ENCODE data around the gene TMEM82.
"Not testable (repeated sequence)": the region's sequence is repeated elsewhere in the genome, so short reads cannot be mapped to it uniquely, and the experiment has no call there.

TMEM82 gene

GRCh38 chr1:15742339-15742801, at the start of gene TMEM82:
TSS of gene TMEM82 (plus strand) at chr1:15742499. CDS start at chr1:15742560, 61 bp downstream.
- no peak for DNase-seq (ENCODE audit: low read depth)

GRCh38 chr1:15693371-15693770, 48.9 kb upstream of the TMEM82 start:
- DNase-seq (ENCODE audit: low read depth), result no peak

GRCh38 chr1:15696956-15697521, 45.3 kb upstream of the TMEM82 start:
- no peak for DNase-seq (ENCODE audit: low read depth)

GRCh38 chr1:15698201-15698600, 44.1 kb upstream of the TMEM82 start:
- no peak for DNase-seq (ENCODE audit: low read depth)

- DNase-seq (ENCODE audit: low read depth), result not testable (repeated sequence)
Measured at GRCh38 chr1:15699321-15699720, 43.0 kb upstream of the TMEM82 start.

- DNase-seq (ENCODE audit: low read depth), result no peak
Measured at GRCh38 chr1:15700508-15700907, 41.8 kb upstream of the TMEM82 start.

- no peak for DNase-seq (ENCODE audit: low read depth)
Measured at GRCh38 chr1:15701784-15702183, 40.5 kb upstream of the TMEM82 start.

GRCh38 chr1:15702722-15703550, 39.4 kb upstream of the TMEM82 start:
- DNase-seq (ENCODE audit: low read depth), result no peak

GRCh38 chr1:15703562-15703961, 38.7 kb upstream of the TMEM82 start:
- no peak for DNase-seq (ENCODE audit: low read depth)

- no peak for DNase-seq (ENCODE audit: low read depth)
Measured at GRCh38 chr1:15704526-15705183, 37.6 kb upstream of the TMEM82 start.

- no peak for DNase-seq (ENCODE audit: low read depth)
Measured at GRCh38 chr1:15705184-15705566, 37.1 kb upstream of the TMEM82 start.

GRCh38 chr1:15706751-15707150, 35.5 kb upstream of the TMEM82 start:
- no peak for DNase-seq (ENCODE audit: low read depth)

- no peak for DNase-seq (ENCODE audit: low read depth)
Measured at GRCh38 chr1:15707239-15707925, 34.9 kb upstream of the TMEM82 start.

- DNase-seq (ENCODE audit: low read depth), result no peak
Measured at GRCh38 chr1:15708486-15709137, 33.7 kb upstream of the TMEM82 start.

- no peak for DNase-seq (ENCODE audit: low read depth)
Measured at GRCh38 chr1:15709226-15709625, 33.1 kb upstream of the TMEM82 start.

- DNase-seq (ENCODE audit: low read depth), result no peak
Measured at GRCh38 chr1:15712168-15712567, 30.1 kb upstream of the TMEM82 start.

GRCh38 chr1:15714406-15715136, 27.7 kb upstream of the TMEM82 start:
- no peak for DNase-seq (ENCODE audit: low read depth)

GRCh38 chr1:15717418-15718125, 24.7 kb upstream of the TMEM82 start:
- DNase-seq (ENCODE audit: low read depth), result no peak

- DNase-seq (ENCODE audit: low read depth), result no peak
Measured at GRCh38 chr1:15718199-15718601, 24.1 kb upstream of the TMEM82 start.

- DNase-seq (ENCODE audit: low read depth), result no peak
Measured at GRCh38 chr1:15719381-15720120, 22.7 kb upstream of the TMEM82 start.
